ENCODE data around the gene GYS2.

Gene GYS2

GRCh38 chr12:21546716-21547115 is 57.9 kb downstream of the GYS2 start:
- H3K4me3 ChIP-seq (ENCODE audit: low read depth, low read length) = no peak overlapping the region
- DNase-seq (ENCODE audit: low read depth) = no peak
- TF ChIP-seq CTCF (IDR thresholded peaks at IDR 0.05; ENCODE audit: low read depth, low read length, missing control alignments) = no peak

- TF ChIP-seq CTCF (IDR thresholded peaks at IDR 0.05; ENCODE audit: low read depth, low read length, missing control alignments) = no peak
- H3K4me3 ChIP-seq (ENCODE audit: low read depth, low read length) = no peak overlapping the region
- no peak for DNase-seq (ENCODE audit: low read depth)
Measured at GRCh38 chr12:21545557-21545956, 59.1 kb downstream of the GYS2 start.

GRCh38 chr12:21543151-21543550 is 61.5 kb downstream of the GYS2 start:
- no peak for TF ChIP-seq CTCF (IDR thresholded peaks at IDR 0.05; ENCODE audit: low read depth, low read length, missing control alignments)
- DNase-seq (ENCODE audit: low read depth) = no peak
- H3K4me3 ChIP-seq (ENCODE audit: low read depth, low read length) = no peak overlapping the region

GRCh38 chr12:21542403-21542802 is 62.2 kb downstream of the GYS2 start:
- no peak overlapping the region for H3K4me3 ChIP-seq (ENCODE audit: low read depth, low read length)
- TF ChIP-seq CTCF (IDR thresholded peaks at IDR 0.05; ENCODE audit: low read depth, low read length, missing control alignments) = no peak
- no peak for DNase-seq (ENCODE audit: low read depth)

GRCh38 chr12:21541773-21542172 is 62.9 kb downstream of the GYS2 start:
- no peak for TF ChIP-seq CTCF (IDR thresholded peaks at IDR 0.05; ENCODE audit: low read depth, low read length, missing control alignments)
- no peak overlapping the region for H3K4me3 ChIP-seq (ENCODE audit: low read depth, low read length)
- DNase-seq (ENCODE audit: low read depth) = no peak

- DNase-seq (ENCODE audit: low read depth) = no peak
- no peak overlapping the region for H3K4me3 ChIP-seq (ENCODE audit: low read depth, low read length)
- TF ChIP-seq CTCF (IDR thresholded peaks at IDR 0.05; ENCODE audit: low read depth, low read length, missing control alignments) = no peak
Measured at GRCh38 chr12:21539797-21540196, 64.8 kb downstream of the GYS2 start.

GRCh38 chr12:21538061-21538653 is 66.5 kb downstream of the GYS2 start:
- DNase-seq (ENCODE audit: low read depth) = no peak
- no peak for TF ChIP-seq CTCF (IDR thresholded peaks at IDR 0.05; ENCODE audit: low read depth, low read length, missing control alignments)
- H3K4me3 ChIP-seq (ENCODE audit: low read depth, low read length) = no peak overlapping the region

Data from GM12864 (cell line).